Left ventricle myocardium inferior (tissue), 1 donor: Measurements from ENCODE around the gene DSG4. TPM values are rescaled to one million over a fixed set of nuclear protein-coding genes. Genes with fewer than 3 reads are reported as not detected.

ENCODE experiments used
- DNase-seq: peaks from one replicate; pipeline ENCODE4 v3.0.0-alpha.2; 2020
- H3K27ac ChIP-seq: fragments of 200-600 bp; replicated peaks from 2 replicates; pipeline ENCODE4 v1.8.0; 2021
- H3K27me3 ChIP-seq: fragments of 200-600 bp; 2 replicates; pipeline ENCODE4 v1.8.0; 2021; ENCODE audit warnings: low read depth
- H3K36me3 ChIP-seq: fragments of 200-600 bp; 2 replicates; pipeline ENCODE4 v1.8.0; 2021
- H3K4me1 ChIP-seq: fragments of 200-600 bp; 2 replicates; pipeline ENCODE4 v1.8.0; 2021
- H3K4me3 ChIP-seq: fragments of 200-600 bp; 2 replicates; pipeline ENCODE4 v1.8.0; 2021; ENCODE audit warnings: mild to moderate bottlenecking, moderate library complexity
- H3K9me3 ChIP-seq: fragments of 200-600 bp; replicated peaks from 2 replicates; pipeline ENCODE4 v1.8.0; 2021
- CTCF ChIP-seq: fragments of 200-600 bp; IDR thresholded peaks from 2 replicates; pipeline ENCODE4 v1.8.0; 2021; ENCODE audit warnings: antibody characterized with exemption, mild to moderate bottlenecking, borderline replicate concordance
- intact Hi-C: fragments of 100-400 bp; cut with micrococcal nuclease; formaldehyde crosslinking; loops from one replicate; pipeline ENCODE4 v1.11.0; 2022
- total RNA-seq: library from RNA; stranded (reverse); fragmentation: NEBNext Ultra II Directional; extraction: Animal tissue kit (Norgen Biotek cat#: 25700); gene quantifications from one replicate; pipeline ENCODE4 v1.2.1, GENCODE V29; 2021
- donor health status: DM: no; HTN: yes; CAD: no; lungs with severe emphysema.

DSG4 gene
- total RNA-seq, 1 donor from 2014 or later: not detected

- Histone ChIP-seq H3K4me3 (no peak overlapping the region), H3K27ac (no peak overlapping the region), H3K27me3 (no peaks in the 10 kb centered on the region), H3K9me3 (no peaks in the 10 kb centered on the region), H3K4me1 (peaks cover 14% of the 10 kb centered on the region), H3K36me3 (no peaks in the 10 kb centered on the region)
- TF ChIP-seq CTCF: no peak
- intact Hi-C loops: no loop called here
- no peak for DNase-seq
These were observed 24.8 kb downstream of the DSG4 start for GRCh38 chr18:31401156-31402025.

DNA sequence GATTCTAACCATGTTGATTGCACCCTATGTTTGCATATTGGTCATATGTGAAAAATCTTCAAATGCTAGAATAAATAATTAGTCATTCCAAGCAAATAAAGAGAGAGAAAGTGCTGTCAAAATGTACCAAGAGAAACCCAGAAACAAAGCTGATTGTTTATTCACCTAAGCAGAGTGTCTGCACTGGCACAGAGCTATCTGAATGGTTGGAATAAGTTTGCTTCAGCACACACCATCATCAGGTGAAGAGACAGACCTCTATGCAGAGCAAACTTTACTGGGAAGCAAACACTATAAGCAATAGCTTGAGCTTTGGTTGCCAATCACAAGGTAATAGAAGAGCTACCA, 25.4 kb downstream of the DSG4 start:
- Histone ChIP-seq H3K4me1 (peaks cover 8% of the 10 kb centered on the region), H3K9me3 (no peaks in the 10 kb centered on the region), H3K36me3 (no peaks in the 10 kb centered on the region), H3K27me3 (no peaks in the 10 kb centered on the region), H3K27ac (no peak overlapping the region), H3K4me3 (no peak overlapping the region)
- TF ChIP-seq CTCF: no peak
- intact Hi-C loops: no loop called here
- DNase-seq: no peak

DNA sequence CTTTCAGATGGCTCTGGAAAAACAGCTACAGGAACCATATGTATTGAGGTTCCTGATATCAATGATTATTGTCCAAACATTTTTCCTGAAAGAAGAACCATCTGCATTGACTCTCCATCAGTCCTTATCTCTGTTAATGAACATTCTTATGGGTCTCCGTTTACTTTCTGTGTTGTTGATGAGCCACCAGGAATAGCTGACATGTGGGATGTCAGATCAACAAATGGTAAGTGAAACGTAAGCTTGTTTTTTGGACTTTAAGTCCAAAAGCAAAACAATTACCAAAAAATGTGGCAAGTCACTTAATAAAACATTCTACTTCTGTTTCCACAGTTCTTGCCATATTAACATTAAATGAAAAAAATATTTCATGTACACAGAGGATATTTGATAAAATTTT, 26.8 kb downstream of the DSG4 start:
- H3K4me3 ChIP-seq: no peak overlapping the region
- no peak for DNase-seq
- no peaks in the 10 kb centered on the region for H3K36me3 ChIP-seq
- no peaks in the 10 kb centered on the region for H3K4me1 ChIP-seq
- TF ChIP-seq CTCF: no peak
- H3K9me3 ChIP-seq: no peaks in the 10 kb centered on the region
- no peaks in the 10 kb centered on the region for H3K27me3 ChIP-seq
- no peak overlapping the region for H3K27ac ChIP-seq
- intact Hi-C loops: no loop called here

DNA sequence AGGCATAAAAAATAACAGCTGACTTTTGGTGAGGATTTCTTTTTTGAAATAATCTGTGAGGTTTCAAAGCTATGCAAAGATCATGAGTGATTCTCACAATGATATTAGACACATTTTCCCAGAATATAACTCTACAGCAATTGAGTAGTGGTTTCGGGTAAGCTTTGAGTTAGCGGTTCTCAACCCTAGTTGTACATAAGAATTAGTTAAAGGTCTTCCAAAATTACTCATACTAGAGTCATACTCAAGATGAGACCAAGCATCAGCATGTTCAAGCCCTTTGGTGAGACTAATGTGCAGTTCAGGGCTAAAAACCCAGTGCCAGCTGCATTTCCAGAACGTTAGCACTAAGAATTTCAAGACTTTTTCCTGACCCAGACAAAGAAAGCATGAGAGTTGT, 31.1 kb downstream of the DSG4 start:
- no peaks in the 10 kb centered on the region for H3K27me3 ChIP-seq
- TF ChIP-seq CTCF: no peak
- no peaks in the 10 kb centered on the region for H3K9me3 ChIP-seq
- no peak overlapping the region for H3K27ac ChIP-seq
- no peak for DNase-seq
- intact Hi-C loops: no loop called here
- H3K36me3 ChIP-seq: no peaks in the 10 kb centered on the region
- no peak overlapping the region for H3K4me3 ChIP-seq
- H3K4me1 ChIP-seq: no peaks in the 10 kb centered on the region

DNA sequence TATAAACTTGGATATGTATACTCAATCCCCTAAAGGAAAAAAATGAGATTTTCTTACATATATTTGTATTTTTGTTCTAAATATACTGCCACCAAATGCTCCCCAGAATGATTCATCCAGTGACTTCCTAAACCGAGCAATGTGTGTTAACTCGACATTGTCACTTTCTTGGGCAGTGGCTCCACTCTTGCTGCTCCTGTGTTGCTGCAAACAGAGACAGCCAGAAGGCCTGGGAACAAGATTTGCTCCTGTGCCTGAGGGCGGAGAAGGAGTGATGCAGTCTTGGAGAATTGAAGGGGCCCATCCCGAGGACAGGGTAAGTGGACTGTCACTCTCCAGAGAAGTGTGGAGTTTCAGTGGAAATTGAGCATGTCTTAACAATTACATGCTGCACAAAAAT, 32.7 kb downstream of the DSG4 start:
- no peak for DNase-seq
- no peaks in the 10 kb centered on the region for H3K9me3 ChIP-seq
- no peak overlapping the region for H3K27ac ChIP-seq
- H3K27me3 ChIP-seq: no peaks in the 10 kb centered on the region
- no peak overlapping the region for H3K4me3 ChIP-seq
- no peak for TF ChIP-seq CTCF
- no peaks in the 10 kb centered on the region for H3K36me3 ChIP-seq
- H3K4me1 ChIP-seq: no peaks in the 10 kb centered on the region
- intact Hi-C loops: no loop called here
